ENCODE measurements around the gene INPP5E.

The INPP5E gene

DNA sequence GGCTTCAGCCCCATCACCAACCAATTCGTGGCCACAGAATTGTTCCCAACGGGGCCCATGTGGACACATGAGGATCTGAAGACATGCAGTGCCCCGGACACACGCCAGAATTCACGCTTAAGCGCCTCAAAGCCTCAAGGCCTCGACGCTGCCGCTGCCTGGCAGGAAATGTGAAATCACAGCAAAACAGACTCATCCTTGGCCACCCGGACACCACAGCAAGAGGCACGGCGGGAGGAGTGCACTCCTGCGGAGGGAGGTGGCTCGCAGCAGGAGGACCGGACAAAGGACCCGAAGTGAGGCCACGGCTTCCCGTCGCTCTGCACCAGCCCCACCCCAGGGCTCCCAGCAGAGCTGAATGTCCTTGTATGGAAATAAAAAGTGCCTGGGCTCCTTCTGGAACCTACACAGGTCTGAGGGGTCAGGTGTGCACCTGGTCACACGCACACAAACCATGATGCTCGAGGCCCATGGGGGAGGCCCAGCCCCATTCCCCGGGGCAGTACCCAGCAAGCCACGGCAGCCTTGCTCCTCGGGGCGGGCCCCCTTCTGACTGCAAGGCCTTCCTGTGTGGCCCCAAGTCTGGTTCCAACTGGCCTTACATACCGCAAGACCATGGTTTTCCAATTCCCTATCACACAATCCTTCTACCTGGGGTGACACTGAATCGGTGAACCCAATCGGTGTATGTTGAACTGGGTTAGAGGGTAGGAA is 33.2 kb upstream of the INPP5E start:
- no peak for DNase-seq (ENCODE audit: low read depth)

DNA sequence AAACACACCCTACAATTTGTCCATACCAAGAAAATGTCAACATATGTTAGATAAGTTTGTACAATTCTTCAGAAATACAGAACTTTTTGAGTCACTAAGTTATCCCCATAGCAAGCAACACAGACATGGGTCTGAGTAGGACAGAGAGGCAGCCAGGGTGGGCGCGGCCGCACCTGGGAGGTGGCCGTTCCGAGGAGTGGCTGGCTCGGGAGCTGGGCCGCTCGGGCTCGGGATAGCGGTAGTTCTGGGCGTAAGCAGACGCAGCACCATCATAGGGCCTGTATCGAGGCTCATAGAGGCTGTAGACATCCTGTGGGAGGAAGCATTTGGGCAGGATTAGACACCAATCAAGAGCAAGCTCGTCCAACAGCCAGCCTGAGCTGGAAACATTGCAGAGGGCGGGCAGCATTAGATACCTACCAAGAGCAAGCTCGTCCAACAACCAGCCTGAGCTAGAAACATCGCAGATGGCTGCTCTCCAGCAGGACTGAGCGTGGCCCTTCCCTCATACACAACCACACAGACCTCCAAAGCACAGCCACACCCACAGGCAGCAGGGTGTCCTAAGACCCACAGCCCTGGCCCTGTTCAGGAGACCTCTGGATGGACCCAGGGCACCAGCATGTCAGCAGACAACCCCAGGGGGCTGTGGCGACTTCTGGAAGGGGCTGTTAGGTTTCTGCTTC is 32.3 kb upstream of the INPP5E start:
- no peak for DNase-seq (ENCODE audit: low read depth)

DNA sequence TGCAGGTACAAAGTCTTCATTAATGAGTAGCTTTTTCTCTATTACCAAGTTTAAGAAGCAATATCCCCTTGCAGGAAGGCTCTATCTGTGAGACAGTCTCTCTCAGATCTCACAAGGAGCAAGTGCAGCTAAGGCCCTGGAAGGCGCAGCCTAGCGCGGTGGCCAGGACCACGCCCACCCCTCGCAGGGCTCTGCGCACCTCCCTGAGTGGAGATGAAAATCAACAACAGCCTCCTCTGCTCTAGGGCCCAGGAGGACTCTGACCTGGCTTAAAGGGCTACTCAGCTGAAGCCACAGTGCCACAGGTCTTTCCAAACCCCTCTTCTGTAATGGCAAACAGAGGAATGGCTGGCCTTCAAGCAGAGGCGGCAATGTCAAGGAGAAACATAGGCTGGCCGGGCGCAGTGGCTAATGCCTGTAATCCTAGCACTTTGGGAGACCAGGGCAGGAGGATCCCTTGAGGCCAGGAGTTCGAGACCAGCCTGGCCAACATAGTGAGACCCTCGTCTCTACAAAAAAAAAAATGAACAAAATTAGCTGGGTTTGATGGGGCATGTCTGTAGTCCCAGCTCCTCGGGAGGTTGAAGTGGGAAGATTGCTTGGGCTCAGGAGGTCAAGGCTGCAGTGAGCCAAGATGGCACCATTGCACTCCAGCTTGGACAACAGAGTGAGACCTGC is 31.3 kb upstream of the INPP5E start:
- DNase-seq (ENCODE audit: low read depth) = no peak

DNA sequence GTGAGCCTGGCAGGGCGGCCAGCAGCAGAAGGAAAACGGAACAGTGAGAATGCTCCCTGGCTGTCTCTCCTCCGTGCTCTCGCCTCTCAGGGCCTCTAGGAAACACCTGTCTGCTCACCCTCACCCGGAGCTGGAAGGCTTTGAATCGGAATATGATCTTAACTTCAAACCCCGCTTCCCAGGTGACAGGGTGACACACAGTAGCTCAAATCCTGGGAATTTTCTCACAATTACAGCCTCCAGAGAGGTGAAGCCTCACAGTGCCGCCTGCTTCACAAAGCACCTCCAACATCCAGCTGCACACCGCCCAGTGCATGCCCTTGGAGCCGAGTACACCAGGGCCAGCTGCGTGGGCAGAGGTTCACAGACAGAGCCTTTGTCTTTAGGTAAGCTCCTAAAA is 30.7 kb upstream of the INPP5E start:
- DNase-seq (ENCODE audit: low read depth) = no peak

DNA sequence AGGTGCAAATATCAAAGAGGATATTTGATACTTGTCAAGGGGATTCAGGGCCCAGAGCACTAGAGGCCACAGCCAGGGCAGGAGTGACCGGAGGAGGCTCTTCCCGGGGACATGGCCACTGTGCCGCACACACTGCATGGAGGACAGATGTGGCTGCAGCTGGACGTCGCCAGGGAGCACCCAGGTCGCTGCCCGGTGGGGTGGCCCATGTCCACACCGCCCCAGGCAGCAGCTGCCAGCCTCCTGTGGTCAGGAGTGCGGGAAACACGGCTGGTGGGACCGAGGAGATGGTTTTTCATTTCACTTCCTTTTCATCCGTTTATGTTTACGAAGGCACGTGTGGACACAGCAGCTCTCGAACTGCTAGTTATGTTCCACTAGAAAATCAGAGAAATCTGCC is 28.1 kb upstream of the INPP5E start:
- DNase-seq (ENCODE audit: low read depth) = no peak

DNA sequence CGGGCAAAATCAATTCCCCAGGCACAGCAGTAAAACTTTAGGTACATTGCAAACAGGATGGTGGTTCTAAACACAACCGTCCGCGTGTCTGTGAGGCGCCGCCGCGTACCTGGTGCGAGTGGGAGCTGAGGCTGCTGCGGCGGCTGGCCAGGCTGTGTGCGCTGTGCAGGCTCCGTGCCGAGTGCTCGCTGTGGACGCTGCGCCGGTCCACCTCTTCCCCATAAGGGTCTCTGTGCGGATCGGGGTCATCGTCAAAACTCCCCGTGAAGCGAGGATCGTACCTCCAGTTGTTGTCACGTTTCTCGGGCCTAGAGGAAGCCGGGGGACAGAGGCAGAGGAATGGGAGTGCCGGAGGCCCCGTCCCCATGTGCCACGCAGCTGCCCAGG is 26.5 kb upstream of the INPP5E start:
- DNase-seq (ENCODE audit: low read depth) = no peak

DNA sequence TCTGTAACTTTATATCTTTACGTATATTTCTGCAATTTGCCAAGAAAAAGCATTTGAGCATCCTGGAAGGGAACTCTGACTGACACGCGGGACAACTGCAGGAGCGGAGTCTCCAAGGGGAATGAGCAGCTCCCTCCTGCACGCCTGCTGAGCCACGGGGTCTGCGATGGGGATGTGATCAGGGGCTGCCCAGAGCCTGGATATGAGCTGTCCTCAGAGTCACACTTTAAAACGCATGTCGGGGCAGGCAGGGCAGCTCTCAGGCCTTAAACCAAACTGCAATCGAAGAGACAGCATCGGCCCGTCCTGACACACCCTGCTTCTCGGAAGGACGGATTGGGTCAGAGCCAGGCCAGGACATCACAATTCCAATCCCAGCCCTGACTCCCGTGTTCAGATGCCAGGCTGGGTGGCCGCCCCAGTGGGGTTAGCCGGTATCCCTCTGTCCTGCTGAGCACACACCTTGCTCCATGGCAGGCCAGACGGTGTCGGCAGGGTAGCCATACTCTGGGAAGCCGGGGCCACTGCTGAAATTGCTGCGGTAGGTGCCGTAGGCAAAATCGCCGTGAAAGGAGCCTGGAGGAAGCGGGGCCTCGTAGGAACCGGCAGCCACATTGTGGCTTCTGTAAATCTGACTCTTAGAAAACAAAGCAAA is 26.0 kb upstream of the INPP5E start:
- DNase-seq (ENCODE audit: low read depth) = no peak

DNA sequence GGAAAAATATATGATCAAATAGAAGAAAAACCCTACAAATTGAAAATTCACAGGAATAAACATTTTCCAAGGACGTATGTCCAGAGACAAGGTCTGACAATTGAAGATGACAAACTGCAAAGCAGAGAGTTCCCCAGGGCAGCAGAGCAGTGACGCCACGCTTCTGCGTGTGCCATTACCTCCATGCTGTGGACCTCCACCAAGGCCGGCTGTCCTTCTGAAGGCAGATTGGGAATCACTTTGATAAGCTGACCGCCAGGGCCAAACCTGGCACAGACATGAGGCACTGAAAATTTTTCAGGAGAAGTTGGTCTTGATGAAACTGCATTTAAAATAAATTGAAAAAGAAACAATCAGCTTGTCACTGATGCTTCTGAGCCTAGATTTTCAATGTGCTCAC is 24.6 kb upstream of the INPP5E start:
- DNase-seq (ENCODE audit: low read depth) = no peak

DNA sequence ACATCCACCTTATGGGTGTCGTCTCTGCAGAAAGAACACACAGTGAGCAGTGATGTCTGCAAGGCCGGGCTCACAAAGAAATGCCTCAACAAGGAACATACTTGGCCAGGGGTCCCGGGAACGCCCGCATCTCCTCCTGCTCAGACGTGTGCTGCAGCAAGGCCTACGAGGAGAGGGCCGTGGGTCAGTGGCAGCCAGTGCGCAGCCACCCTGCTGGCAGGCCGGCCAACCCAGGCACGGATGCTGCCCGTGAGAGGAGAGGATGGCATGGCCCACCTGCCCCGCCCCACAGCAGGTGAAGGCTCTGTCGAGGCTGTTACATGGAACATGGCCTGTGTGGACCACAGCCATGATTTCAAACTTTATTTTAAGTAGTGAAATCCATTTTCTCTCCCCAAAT is 23.9 kb upstream of the INPP5E start:
- no peak for DNase-seq (ENCODE audit: low read depth)

DNA sequence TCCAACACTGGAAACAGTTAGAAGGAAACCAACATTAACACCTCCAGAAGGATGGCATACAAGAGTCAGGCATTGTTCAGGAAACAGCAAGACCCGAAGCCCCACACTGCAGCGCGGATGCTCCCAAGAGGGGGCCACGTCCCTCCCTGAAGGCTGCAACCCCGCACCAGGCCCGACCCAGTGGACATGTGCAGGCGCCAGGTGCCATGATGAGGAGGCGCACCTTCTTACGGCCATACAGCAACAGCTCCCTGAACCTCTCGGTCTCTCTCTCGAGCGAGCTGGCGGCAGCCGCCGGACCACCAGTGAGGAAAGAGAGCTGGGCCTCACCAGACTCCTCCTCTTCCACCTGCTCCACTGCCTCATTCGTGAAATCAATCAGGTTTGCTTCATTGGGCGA is 23.0 kb upstream of the INPP5E start:
- no peak for DNase-seq (ENCODE audit: low read depth)

DNA sequence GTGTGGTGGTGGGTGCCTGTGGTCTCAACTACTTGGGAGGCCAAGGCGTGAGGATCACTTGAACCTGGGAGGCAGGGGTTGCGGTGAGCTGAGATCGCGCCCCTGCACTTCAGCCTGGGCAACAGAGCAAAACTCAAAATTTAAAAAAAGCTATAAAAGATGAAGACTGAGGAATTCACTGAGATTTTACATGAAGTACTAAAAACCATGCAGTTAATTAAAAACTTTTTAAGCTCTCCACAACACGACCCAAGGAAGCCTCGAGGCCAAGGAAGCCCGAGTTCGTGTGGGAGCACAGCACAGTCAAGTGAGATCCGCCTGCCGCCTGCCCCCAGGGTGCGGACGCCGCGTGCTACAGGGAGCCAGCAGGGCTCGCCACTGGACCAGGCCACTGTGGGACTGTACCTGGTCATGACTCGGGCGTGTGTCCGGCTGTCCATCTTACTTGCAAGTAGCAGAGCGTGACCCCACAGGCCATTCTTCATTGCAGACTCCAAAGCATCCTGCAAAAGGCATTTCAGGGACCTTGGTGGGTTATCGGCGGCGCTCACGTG is 21.2 kb upstream of the INPP5E start:
- no peak for DNase-seq (ENCODE audit: low read depth)

DNA sequence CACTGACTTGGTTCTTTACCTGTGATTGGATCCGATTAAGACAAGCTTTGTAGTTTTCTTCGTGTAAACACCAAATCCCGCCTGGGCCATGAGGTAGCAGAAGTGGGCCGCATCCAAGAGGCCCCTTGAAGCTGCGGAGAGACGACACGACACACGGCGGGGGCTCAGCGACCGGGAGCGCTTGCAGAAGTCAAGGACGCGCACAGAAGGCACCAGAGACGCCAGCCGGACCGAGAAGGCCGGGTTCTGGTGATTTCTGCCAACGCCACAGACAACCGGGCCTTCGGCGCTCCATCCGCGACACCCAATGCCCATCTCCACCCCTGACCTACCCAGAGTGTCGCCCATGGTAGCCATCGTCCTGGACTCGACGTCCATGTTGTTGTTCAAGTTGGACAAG is 19.8 kb upstream of the INPP5E start:
- DNase-seq (ENCODE audit: low read depth) = no peak

DNA sequence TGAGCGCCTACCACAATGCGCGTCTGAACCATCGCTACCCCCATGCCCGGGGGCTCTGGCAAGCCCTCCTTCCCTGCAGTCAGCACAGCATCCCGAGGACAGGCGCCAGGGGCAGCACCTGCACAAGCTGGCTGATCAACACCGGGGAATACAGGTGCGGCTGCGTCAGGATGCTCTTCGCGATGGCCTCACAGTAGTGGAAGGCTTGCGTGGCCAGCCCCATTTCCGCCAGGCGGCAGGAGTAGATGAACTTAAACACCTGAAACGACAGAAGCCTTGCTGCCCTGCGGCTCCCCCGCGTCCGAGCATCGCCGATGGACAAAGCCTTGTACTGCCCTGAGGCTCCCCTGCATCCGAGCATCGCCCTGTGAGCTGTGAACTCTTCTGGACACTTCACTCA is 17.7 kb upstream of the INPP5E start:
- no peak for DNase-seq (ENCODE audit: low read depth)

DNA sequence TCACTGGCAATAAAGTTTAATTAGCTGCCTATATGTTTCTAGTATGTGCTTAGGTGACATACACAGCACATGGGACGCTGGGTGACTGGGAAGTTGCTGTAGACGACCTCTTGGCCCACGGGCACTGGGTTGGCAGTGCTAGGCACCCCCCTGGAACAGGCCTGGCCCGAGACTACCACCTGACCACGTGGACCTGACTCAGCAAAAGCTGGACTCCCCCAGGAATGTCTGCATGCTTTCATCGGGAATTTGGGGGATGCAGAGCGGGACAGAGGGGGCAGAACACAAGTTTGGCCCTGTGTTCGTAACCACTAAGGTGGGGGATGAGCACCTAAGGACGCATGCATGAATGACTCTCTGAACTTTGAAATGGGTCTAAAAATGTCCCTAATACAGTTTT is 16.6 kb upstream of the INPP5E start:
- no peak for DNase-seq (ENCODE audit: low read depth)

DNA sequence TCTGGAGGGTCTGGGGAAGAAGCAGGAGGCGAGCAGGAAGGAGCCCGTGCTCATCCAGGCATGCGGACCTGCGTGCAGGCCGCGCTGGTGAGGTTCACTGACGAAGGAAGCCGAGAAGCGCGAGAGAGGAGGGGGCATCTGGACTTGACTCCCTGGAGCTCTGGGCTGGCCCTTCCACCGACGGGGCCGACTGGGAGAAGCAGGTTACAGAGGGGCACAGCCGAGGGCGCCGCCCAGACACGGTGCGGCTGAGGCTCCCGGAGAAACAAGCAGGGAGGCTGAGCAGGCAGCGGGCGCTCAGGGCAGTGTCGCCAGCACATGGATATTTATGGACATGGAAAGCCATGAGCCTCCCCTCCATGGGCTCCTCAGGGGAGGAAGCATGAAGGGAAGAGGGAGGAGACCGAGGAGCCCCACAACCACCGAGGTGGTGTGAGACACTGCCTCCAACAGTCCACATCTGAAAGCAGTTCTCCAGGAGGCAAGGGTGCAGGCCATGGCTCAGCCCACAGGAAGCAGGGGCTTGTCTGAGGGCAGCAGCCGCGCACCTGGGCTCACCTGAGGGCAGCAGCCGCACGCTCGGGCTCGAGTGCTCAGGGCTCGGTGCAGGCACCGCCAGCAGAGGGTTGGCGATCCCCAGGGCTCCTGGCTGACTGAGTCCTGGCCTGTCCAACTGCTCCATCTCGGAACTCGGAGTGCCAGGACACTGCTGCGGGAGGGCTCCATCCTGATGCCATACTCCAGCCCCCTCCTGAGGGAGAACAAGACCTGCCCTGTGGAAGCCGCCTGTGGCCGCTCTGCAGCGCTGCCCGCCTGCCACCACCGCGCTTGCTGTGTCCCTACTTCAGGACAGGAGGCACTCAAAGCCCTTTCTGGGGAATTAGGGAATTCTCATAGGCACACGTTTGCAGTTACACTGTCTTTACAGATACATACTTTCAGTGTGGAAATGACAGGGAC is 15.7 kb upstream of the INPP5E start:
- DNase-seq (ENCODE audit: low read depth) = no peak

DNA sequence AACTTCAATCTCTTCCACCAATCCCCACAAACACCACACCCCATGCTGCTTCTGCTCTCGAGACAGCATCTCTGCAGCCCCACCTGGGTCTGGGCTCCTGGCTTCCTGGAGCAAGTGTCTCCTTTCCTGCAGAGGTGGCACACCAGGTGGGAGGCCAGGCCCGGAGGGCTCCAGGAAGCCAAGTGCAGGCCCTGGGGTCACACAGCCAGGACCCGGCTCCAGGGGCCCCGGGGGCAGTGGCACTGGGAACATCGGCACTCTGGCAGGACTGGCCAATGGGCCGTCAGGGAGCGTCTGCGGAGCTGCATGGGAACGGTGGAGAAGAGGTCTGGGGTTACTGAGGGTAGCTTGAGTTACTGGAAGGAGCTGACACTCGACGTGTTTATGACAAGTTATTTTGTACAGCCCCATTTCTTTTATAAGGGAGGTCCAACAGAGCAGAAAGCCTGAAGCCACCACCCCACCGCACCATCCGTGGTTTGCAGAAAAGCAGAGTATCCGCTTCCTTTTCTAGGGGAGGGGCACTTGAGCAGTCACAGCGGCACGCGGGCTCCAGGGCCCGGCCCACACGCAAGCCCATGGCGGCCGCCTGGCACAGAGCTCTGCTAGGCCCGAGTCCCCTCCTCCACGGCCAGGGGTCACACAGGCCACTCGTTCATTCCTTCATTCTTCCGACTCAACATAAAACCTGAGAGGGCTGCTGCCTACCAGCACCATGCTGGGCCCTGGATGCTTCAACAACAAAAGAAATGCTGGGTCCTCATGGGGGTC is 14.6 kb upstream of the INPP5E start:
- no peak for DNase-seq (ENCODE audit: low read depth)

DNA sequence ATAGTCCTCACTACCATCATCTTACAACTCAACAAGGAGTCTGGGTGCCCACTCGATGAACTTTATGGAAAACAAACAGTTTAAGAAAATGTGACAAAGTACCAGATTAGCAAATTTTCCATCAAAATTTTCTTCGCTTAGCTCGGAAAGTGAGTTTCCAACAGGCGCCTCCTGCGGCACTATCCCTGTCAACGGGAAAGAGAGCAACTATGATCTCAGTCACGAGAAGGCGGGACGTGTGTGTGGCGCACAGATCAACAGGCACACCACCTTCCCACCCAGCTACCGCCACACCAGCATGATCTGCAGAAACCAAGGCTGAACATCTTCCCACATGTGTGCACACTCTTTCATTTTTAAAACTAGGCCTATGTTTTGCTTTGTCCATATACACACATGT is 13.7 kb upstream of the INPP5E start:
- no peak for DNase-seq (ENCODE audit: low read depth)

DNA sequence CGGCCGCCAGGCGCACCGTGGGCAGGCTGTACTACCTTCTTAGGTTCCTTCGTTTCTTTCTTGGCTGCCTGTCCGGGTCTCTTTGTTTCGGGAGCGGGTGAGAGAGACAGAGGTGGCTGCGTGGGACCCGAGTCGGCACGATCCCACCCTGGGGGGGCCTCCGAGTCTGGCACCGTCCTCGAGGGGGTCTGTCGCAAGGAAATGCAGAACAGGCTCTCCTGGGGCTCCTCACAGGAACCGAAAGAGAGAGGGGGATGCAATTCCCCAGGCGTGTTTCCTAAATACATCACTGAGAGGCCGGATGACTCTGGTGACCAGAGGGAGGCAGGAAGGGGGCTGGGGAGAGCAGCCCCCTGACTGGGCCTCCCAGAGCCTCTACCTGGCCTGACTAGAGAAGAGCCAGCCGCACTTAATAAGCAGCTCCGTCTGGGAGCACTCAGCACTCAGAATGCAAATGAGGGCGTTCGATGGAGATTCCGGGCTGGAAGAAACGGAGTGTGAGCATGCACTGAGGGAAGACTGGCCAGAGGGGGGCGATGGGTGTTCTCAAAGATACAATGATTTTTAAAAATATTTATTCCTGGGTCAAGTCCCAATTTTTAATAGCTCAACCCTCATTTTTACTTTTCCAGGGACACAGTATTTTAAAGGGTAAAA is 11.7 kb upstream of the INPP5E start:
- DNase-seq (ENCODE audit: low read depth) = no peak

DNA sequence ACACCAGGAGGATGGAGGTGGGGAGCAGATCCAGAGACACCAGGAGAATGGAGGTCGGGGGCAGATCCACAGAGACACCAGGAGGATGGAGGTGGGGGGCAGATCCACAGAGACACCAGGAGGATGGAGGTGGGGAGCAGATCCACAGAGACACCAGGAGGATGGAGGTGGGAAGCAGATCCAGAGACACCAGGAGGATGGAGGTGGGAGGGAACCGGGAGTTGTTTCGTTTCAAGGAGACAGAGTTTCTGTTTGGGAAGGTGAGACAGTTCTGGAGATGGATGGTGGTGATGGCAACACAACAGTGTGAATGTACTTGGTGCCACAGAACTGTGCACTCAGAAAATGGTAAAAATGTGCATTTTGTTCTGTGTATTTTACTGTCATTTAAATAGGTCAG is 9.0 kb upstream of the INPP5E start:
- no peak for DNase-seq (ENCODE audit: low read depth)

DNA sequence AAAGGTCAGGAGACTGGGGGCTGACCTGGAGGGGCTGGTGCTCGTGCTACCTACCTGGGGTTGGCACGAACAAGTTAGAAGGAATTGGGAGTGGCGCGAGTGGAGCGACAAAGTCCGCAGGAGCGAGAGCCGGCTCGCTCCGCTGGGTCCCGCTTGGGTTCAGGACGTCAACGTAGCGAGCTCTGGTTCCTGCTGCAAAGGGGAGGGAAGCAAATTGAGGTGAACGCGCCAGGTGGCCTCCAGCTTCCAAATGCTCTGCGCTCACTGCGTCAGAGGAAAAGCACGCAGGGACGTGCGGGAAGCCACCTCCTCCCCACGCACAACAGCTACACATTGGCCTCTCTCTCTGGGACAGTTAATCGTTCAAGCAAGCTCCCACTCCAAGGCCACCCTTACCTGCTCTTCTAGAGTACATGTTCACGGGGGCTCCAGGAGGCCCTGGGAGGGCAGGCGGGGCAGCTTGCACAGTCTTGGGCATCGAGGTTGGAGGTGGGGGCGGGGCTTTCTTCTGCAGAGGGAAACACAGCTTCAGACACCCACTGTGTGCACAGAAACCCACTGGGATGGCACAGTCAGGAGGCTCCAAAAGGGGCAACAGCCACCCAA is 7.6 kb upstream of the INPP5E start:
- DNase-seq (ENCODE audit: low read depth) = no peak

Measured in activated T-helper 9 cell treated with anti-CD3 and anti-CD28 coated beads, Interleukin-2, amount 50 U/mL, for 16 hours (primary cell).